HG02970 (cell line): Measurements from ENCODE around the gene CKB.
"Not testable (repeated sequence)": the region's sequence is repeated elsewhere in the genome, so short reads cannot be mapped to it uniquely, and the experiment has no call there.

Experiments used
- ATAC-seq: cut with Tn5 transposase; IDR thresholded peaks from one replicate; pipeline ENCODE4 v1.9.1; 2021; ENCODE audit warnings: mild to moderate bottlenecking, moderate library complexity, moderate number of reproducible peaks; ENCODE audit not compliant: unreplicated experiment, low FRiP score

Gene CKB

DNA sequence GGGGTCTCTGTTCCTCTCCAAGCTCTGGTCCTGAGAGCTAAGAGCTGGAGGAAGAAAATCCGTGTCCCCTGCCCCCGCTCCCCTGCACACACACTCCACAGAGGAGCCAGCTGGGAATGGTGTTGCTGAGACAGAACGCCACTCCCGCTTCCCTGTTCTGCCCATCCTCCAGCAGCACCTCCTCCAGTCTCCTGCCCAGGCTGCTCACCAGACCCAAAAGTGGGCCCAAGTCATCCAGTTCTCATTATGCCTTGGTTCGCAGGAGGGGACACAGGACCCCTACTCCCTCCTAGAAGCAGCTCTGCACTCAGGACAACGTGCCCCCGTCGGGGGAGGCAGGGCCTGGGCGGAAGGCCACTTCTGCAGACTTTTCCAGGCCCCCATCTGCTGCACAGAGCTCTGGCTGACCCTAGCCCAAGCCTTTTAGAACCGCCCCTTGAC is 5.5 kb upstream of the CKB start:
- no peak for ATAC-seq

DNA sequence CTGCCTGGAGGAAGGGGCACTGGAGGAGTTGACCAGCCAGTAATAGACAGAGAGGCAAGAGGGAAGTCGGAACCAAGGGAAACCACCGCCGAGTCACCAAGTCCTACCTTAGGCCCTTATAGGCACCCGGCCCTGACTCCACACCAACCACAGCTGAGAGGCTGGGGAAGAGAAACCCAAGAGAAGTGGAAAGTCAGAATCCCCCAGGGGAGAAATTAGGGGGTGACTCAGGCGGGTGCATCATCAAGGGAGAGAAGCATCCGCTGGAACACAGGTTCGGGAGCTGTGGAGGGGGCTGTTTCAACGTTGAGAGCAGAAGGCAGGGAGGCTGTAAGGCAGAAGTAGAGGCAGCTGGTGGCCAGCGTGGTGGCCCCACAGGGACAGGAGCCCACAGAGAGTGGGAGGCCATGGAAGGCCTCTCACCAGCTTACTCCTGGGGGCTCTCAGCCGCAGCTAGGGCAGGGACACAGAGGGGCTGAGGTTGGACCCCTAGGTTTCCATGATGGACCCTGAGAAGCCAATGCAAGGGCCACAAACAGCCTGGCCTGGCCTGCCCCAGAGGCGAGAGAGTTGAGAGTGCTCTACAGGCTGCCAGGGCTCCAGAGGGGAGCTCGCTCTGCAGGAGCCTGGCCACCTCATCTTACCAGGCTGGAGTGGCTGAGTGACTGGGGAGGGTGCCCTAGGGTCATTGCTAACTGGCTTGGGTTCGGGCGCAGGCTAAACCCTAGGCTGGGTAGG is 4.9 kb upstream of the CKB start:
- ATAC-seq = no peak

DNA sequence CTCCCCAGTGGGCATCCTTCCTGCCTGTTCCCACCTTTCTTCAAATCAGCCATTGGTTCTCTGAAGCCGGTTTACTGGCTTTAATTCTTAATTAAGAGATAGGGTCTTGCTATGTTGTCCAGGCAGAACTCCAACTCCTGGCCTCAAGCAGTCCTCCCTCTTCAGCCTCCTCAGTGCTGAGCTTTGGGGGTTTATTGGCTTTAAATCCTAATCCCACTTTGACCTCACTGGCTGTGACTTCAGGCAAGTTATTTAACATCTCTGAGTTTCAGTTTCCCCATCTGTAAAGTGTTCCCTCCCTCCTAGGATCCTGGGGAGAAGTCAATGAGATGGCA is 4.3 kb upstream of the CKB start:
- no peak for ATAC-seq

DNA sequence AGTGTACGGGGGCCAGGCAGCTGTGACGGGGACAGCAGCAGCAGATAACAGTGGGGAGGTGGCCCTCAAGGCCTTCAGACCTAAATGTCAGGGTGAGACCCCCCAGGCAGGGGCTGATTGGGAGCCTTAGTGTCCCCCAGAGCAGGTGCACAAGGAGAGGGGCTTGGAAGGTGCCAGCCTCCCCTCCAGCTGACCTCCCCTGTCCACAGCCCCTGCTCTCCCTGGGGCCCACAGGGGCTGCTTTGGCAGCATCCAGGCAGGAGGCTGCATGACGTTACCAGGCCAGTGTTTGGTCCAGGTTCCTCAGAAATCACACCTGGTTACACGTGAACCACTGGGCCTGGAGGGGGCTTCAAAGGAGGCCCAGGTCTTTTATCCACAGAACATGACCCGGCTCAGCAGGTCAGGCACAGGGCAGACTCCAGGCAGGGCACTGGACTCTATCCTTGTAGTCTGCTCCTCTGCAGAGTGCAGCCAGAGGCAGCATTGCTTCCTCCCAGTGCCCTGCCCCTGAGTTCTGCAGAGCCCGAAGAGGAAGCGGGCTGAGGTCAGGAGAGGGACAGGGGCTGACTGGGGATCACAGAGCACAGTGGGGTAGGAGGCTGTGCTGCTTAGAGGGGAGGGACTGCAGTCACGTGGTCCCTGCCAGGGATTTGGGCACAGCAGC is 3.8 kb upstream of the CKB start:
- no peak for ATAC-seq

DNA sequence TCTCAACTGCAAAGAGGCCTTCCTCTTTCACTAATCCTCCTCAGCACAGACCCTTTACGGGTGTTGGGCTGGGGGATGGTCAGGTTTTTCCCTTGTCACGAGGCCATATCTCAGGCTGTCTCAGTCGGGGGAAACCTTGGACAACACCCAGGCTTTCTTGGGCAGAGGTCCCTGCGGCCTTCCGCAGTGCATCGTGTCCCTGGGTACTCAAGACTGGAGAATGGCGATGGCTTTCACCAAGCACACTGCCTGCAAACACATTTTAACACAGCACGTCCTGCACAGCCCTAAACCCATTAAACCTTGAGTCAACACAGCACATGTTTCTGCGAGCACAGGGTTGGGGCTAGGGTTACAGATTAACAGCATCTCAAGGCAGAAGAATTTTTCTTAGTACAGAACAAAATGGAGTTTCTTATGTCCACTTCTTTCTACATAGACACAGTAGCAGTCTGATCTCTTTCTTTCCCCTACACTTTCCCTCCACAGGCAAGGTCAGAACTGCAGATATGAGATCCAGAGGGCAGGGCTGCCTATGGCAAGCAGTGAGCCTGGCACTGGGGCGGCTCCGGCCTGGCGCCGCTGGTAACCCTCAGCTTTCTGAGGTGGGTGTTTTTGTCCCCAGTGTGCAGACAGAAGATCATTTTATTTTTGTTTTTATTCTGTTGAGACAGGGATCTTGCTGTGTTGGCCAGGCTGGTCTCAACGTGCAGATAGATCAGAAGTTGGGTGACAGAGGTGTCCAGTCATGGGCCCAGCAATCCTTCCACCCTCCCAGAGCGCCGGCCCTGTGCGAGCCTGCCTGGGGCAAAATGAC is 3.0 kb upstream of the CKB start:
- ATAC-seq = not testable (repeated sequence)

DNA sequence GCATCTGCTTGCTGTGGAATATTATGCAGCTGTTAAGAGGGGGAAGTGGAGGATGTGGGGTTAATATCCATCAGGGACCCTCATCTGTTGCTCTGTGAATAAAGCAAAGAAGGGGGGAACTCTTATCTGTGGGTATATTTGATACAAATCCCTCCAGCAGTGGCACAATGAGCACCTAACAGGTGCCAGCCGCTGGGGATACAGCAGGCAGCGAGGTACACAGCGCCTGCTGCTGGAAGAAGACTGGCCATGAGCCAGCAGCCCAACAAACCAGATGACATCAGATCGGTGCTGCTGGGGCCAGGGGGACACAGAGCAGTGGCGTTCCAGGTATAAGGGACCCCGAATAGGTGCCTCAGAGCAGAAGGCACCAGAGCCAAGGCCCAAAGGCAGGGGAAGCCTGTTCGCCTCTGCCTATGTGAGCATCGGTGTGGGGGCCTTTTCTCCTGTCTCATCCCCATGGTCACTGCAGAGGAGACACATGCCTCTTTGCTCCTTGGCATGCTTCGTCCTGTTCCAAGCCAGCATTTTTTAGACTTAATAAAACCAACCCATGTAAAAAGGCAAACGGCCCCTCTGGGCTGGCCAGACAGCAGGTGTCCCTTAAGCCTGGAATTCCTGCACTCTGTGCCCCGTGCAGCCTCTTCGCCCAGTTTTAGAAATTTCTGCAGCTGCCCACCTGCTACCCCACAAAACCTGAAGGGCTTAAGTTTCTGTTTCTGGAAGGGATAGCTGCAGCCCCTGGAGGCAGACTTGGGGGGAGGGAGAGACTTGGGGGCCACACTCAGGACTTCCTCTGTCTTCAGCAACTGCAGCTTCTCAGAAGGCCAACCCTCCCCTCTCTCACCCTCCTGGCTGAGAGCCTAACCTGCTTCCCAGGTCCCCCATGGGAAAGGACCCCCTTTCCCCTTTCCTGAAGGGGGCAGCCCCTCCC is 1.6 kb upstream of the CKB start:
- ATAC-seq = no peak

DNA sequence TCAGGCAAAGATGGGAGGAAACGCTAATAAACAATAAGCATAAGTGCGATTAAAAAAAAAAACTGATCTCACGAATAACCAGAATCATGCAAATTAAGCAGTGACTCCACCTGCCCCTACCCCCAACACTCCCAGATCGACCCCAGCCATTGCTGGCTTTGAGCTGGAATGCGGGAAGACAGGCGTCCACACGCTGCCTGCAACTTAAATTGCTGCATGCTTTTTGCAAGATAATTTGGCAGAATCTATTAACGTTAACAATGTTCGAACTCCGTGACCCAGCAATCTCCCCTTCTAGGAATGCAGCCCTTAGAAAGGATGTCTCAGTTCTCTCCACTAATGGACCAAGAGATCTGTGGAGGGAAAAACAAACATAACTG is 935 bp upstream of the CKB start:
- no peak for ATAC-seq

DNA sequence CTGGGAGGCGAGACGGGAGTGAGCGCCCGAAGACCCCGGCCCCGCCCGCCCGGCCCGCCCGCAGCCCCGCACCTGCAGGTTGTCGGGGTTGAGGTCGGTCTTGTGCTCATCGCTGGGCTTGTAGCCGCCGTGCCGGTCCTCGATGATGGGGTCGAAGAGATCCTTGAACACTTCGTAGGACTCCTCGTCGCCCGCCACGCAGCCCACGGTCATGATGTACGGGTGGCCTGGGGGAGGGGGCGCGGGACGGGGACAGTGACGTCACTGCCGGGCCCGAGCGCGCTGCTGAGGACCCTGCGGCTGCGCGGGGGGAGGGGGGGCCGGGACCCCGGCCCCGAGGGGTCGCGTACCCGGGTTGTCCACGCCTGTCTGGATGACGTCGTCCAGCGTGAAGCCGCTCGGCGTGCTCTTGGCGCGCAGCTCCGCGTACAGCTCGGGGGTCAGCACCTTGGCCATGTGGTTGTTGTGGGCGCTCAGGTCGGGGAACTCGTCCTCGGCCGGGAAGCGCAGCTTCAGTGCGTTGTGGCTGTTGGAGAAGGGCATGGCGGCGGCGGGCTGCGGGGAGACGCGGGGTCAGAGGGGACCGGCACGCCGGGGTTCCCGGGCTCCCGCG is 573 bp downstream of the CKB start:
- no peak for ATAC-seq

DNA sequence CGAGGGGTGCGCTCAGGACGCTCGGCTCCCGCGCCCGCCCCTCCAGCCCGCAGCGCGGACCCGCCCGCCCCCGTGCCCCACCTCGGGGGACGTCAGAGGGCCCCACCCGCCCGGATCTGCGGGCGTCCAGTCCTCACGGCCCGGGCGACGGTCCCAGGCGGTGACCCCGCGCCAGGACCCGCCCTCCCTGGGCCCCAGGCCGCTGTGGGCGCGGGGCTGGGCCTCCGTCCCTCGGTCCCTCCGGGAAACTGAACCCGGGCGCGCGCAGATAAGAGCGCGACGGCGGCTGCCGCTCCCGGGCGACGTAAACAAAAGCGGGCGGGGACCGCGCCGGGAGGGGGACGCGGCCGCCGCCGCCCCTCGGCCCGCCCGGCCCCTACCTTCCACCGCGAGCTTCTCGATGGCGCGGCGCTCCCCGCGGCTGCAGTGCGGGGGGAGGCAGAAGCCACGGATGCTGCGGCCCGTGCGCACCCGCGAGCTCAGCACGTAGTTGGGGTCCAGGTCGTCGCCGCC is 1.1 kb downstream of the CKB start:
- no peak for ATAC-seq

DNA sequence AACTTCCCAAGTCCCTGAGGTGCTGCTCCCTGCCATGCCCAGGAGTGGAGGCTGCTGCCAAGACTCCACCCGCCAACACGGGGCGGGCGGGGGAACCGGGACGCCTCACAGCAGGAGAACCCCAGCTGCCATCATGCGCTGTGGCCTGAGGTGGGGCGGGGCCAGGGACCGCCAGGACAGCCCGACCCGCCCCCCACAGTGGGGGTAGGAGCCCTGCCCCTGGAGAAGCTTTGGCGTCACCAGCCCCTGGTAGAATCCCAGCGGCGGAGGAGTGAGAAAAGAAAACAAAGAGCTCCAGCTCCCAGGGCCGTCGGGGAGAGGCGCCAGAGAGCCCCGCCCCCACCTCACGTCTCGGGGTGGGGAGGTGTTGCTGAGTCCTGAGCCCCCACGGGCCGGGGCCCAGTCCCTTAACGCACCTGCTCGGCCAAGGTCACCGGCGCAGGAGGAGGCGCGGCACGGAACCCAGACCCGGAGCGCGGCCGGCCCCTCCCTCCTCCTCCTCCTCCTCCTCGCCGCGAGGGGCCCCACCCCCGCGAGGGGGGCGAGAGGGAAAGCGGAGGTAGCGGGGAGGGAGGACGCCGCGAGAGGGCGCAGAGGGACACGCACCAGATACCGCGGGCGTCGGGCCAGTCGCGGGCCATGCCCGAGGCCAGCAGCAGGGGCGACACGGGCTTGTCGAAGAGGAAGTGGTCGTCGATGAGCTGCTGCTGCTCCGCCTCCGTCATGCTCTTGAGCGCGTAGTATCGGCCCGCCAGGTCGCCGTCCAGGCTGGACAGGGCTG is 1.8 kb downstream of the CKB start:
- no peak for ATAC-seq

DNA sequence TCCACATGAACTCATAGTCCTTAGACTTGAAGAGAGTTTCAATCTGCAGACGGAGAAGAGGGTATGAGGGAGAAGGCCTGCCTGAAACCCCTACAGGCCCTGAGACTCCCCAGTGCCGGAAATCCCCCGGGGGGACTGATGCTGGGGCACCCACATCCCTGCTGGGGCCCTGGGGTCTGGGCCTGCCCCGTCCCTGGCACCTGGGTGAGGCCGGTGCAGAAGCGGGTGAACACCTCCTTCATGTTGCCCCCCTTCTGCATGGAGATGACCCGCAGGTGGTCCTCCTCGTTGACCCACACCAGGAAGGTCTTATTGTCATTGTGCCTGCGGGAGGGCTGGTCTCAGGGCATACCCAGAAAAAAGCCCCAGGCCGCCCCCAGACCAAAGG is 2.4 kb downstream of the CKB start:
- ATAC-seq = no peak

DNA sequence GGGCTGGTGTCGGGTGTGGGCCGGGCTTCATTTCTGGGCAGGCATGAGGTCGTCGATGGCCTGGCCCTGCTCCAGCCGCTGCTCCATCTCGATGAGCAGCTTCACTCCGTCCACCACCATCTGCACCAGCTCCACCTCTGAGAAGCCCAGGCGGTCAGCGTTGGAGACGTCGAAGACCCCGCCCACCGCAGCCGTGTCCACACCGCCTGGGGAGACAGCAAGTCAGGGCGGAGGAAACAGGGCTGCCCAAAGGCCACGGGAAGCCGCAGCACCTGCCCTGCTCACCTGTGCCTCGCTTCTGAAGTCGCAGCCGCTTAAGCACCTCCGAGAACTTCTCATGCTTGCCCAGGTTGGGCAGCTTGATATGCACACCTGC is 2.8 kb downstream of the CKB start:
- no peak for ATAC-seq

DNA sequence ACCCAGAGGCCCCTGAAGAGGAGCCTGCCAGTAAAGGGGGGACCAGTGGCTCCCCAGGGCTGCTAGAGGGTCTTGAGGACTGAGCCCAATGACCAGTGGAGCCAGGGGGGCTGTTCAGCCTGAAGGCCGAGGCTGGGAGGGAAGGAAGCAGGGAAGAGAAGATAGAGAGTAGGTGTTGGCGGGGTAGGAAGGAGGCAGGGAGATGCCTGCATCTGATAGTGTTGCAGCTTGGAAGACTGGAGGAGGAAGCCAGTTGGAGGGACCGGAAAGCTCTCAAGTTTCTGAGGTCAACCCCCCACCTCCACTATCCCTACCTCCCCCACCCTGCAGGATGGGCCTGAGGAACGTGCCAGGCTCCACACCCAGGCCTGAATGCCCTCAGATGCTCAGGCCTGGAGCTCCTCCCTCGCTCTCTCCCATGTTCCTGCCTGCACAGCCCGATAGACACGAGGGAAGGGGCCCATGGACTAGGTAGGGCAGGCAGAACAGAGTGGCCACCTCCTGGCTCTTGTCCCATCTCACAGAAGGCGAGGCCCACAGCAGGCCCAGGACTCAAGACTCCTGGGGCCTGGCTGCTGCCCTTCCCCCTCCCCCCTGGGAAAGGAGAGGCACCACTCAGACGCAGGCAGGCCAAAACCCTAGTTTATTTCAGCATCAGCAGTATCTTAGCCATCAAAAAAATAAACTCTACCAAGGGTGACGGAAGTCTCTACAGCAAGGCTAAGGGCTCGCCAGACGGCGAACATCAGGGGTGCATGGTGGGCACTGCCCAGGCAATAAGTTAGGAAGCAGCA is 3.4 kb downstream of the CKB start:
- no peak for ATAC-seq

DNA sequence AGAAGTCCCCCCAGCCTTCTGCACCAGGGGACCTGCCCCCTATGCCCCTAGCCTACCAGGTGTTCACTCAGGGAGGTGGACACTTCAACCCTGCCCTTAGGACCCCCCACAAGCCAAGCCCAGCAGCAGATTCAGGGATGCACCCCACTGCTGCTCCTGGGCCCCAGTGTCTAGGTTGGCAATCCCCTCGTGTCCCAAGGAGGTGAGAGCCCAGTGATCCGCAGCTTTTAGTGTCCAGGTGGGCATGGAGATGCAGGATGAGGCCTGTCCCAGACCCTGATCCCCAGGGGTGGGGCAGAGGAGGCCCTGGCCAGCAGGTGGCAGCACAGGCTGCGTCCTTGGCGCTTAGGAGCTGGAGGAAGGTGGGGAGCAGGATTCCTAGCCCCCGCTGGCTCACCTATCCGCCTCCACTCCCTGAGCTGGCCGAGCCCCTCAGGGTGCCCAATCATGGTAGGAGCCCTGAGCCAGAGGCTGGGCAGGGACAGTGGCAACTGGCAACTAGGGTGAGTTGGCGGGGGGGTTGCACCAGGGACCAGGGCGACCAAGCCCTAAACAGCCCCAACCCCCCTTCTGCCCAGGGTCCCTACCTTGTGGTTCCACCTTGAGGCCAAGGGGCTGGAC is 4.1 kb downstream of the CKB start:
- no peak for ATAC-seq

DNA sequence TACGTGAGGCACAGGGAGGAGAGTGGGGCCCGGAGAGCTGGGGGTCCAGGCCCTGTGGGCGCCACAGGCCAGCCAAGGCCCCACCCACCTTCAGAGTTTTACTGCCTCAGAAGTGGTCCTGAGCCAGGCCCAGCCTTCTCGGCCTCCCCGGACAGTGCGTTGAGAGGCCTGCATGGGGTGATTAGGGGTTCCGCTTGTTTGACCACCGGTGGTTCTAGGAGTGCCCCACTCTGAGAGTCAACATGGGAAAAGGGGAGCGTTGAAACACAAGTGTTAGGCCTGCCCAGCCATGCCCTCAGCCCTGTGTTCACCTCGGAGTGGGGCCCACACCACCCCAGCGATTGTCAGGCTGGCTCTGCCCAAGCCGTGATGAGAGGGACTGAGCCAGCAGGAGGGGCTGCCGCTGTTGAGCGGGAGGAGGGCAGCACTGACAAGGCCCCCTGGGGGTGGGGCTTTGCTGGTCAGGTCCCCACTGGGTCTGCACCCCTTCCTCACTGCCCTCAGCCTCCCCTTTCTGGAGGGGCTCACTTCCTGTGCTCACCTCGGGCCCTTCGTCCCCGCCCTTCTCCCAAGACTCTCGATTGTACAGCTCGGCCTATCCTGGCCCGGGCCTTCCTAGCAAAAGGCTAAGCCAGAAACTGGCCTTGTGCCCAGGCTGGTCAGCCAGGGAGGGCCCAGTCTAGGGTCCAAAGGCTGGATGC is 4.8 kb downstream of the CKB start:
- no peak for ATAC-seq

DNA sequence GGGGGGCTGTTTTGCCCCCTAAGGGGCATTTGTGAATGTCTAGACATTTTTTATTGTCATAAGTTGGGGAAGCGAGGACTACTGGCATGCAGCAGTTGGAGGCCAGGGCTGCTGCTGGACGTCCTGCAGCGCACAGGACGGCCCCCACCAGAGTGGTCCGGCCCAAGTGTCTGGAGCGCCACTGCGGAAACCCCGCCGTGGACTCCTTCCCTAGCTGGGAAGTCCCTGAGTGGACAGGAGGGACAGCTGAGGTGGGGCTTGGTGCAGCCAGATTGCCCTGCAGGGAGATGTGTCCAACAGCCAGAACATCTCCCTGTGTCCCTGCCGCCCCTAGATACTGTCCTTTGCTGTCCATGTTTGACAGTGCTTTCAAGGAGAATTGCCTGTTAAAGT is 5.5 kb downstream of the CKB start:
- ATAC-seq = no peak

DNA sequence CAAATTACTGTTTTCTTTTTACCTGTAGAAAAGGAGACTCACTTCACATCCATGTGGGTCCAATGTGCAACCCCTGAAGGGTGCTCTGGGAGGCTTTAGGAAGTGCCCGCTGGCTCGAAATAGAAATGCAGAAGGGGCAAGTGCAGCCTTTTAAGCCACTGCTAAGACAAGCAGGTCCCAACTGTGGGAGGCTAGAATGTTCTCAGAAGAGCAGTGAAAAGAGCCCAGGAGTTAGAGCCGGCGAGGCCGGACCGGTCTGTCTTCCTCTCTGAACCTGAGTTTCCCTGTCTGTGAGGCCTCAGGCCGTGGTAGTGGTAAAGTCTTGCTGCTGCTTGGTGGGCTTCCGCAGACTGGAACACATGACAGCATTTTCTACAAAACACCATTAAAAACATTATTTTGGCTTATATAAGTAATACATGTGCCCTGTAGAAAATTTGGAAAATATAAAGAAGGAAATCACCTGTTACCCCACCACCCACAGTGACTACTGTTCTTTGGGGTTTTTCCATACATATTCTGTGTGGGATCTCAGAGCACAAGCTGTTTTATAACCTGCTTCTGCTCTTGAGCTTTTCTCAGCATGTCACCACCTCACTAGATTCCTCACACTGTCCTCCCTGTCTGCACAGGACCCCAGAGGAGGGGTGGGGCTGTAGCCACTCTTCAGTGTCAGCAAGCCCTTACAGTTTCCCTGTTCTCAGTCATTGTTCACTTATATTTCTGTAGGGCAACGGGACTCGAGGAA is 6.0 kb downstream of the CKB start:
- ATAC-seq = no peak
